NCI-H774 (cell line): Measurements from ENCODE around the gene MS4A12.
"Not testable (repeated sequence)": the region's sequence is repeated elsewhere in the genome, so short reads cannot be mapped to it uniquely, and the experiment has no call there.

Experiments
- DNase-seq: peaks from one replicate; lab custom pipeline; 2025; lab: John Stamatoyannopoulos, UW

Gene MS4A12

GRCh38 chr11:60513496-60514460, 21.2 kb downstream of the MS4A12 start:
- no peak for DNase-seq

- DNase-seq = no peak
Measured at GRCh38 chr11:60515144-60515855, 22.7 kb downstream of the MS4A12 start, which contains the start of gene MS4A13. TSS of gene MS4A13 (plus strand) at chr11:60515392. CDS start at chr11:60518084, 2,692 bp downstream.

- DNase-seq = no peak
Measured at GRCh38 chr11:60528465-60528864, 35.9 kb downstream of the MS4A12 start.

- DNase-seq = no peak
Measured at GRCh38 chr11:60528934-60529333, 36.4 kb downstream of the MS4A12 start.

GRCh38 chr11:60530454-60531100, 38.0 kb downstream of the MS4A12 start:
- no peak for DNase-seq

GRCh38 chr11:60532383-60532782, 39.8 kb downstream of the MS4A12 start:
- not testable (repeated sequence) for DNase-seq

GRCh38 chr11:60538627-60539026, 46.0 kb downstream of the MS4A12 start:
- not testable (repeated sequence) for DNase-seq

GRCh38 chr11:60544077-60544476, 51.5 kb downstream of the MS4A12 start:
- no peak for DNase-seq
